ENCODE results near the gene FBXO31.

The FBXO31 gene

GRCh38 chr16:87412371-87412995, 28.9 kb upstream of the FBXO31 start (continued):
- TF ChIP-seq ZNF830 (tag by site-specific recombination; IDR thresholded peaks at IDR 0.05; ENCODE audit: low read depth) (no peak), ZNF280D (tag by site-specific recombination; IDR thresholded peaks at IDR 0.05) (no peak), ZBTB49 (tag by site-specific recombination; IDR thresholded peaks at IDR 0.05; ENCODE audit: low read depth) (no peak), ZNF621 (tag by site-specific recombination; IDR thresholded peaks at IDR 0.05) (no peak)

GRCh38 chr16:87411375-87412271, 28.0 kb upstream of the FBXO31 start:
- Histone ChIP-seq H3K4me3 (ENCODE audit: low read depth, low read length) (no peak overlapping the region), H3K27ac (ENCODE audit: extremely low read depth, low read depth, low read length) (no peak overlapping the region), H3K9me3 (ENCODE audit: control insufficient read depth, insufficient read depth, low read depth, low read length) (no peaks in the 10 kb centered on the region), H3K36me3 (ENCODE audit: control insufficient read depth in 2 of 2, insufficient read depth in 1 of 2, low read length in 2 of 2) (peaks cover 8 to 88% of the 10 kb centered on the region in 2 experiments; a peak in 2 of 3 replicates), H3K4me1 (ENCODE audit: control insufficient read depth, insufficient read depth, low read length) (no peaks in the 10 kb centered on the region)
- CTCF ChIA-PET, result no interaction called here
- POLR2A ChIA-PET, result no interaction called here
- no peak for TF ChIP-seq YY1 (tag by site-specific recombination; IDR thresholded peaks at IDR 0.05)
- no peak for TF ChIP-seq PRDM2 (tag by site-specific recombination; IDR thresholded peaks at IDR 0.05; ENCODE audit: borderline replicate concordance)
- TF ChIP-seq ZNF138 (tag by site-specific recombination; IDR thresholded peaks at IDR 0.05; ENCODE audit: borderline replicate concordance), result no peak
- no peak for TF ChIP-seq ZNF707 (tag by site-specific recombination; IDR thresholded peaks at IDR 0.05)
- no peak for TF ChIP-seq ZNF629 (tag by site-specific recombination; IDR thresholded peaks at IDR 0.05)
- no peak for TF ChIP-seq ZNF274 (IDR thresholded peaks at IDR 0.05; ENCODE audit: low read length)
- TF ChIP-seq ZNF274 (tag by site-specific recombination; IDR thresholded peaks at IDR 0.05; ENCODE audit: borderline replicate concordance), result no peak
- no peak for TF ChIP-seq KLF7 (tag by site-specific recombination; IDR thresholded peaks at IDR 0.05; ENCODE audit: borderline replicate concordance)
- no peak for TF ChIP-seq ZNF501 (tag by site-specific recombination; IDR thresholded peaks at IDR 0.05)

Data from HEK293 (cell line).